LHCN-M2 (cell line): ENCODE measurements around the gene PEX6. TPM values are rescaled to one million over a fixed set of nuclear protein-coding genes. Genes with fewer than 3 reads are reported as not detected.
"Not testable (repeated sequence)": the region's sequence is repeated elsewhere in the genome, so short reads cannot be mapped to it uniquely, and the experiment has no call there.

Experiments
- DNase-seq: peaks from one replicate; pipeline ENCODE4 v3.0.0-alpha.2; 2012; ENCODE audit warnings: low read depth
- total RNA-seq: library from RNA; depleted of rRNA; stranded (reverse); fragments of >200 nt; gene quantifications from 2 replicates; pipeline ENCODE4 v1.2.3, GENCODE V29; 2014

Gene PEX6
- total RNA-seq, 1 experiment from 2014 or later: 20.8 TPM

GRCh38 chr6:43001843-43002242 is 22.9 kb upstream of the PEX6 start:
- DNase-seq: no peak

- not testable (repeated sequence) for DNase-seq
Observed at GRCh38 chr6:42998205-42998604, 19.2 kb upstream of the PEX6 start.

GRCh38 chr6:42996513-42996912 is 17.5 kb upstream of the PEX6 start:
- DNase-seq: no peak

- DNase-seq: no peak
Observed at GRCh38 chr6:42993445-42993844, 14.5 kb upstream of the PEX6 start.

- no peak for DNase-seq
Observed at GRCh38 chr6:42989923-42990322, 10.9 kb upstream of the PEX6 start.

- peak; percentile 91 for DNase-seq
Observed at GRCh38 chr6:42988486-42989020, 9.6 kb upstream of the PEX6 start.

- DNase-seq: no peak
Observed at GRCh38 chr6:42987533-42988451, 8.8 kb upstream of the PEX6 start.

GRCh38 chr6:42984924-42985475 is 6.0 kb upstream of the PEX6 start:
- peak; percentile 21 for DNase-seq

- peak; percentile 99 for DNase-seq
Observed at GRCh38 chr6:42984001-42984923, 5.3 kb upstream of the PEX6 start, which contains the start of gene PPP2R5D. PPP2R5D (plus strand) TSS chr6:42984570; CDS start chr6:42984678, 108 bp downstream.

GRCh38 chr6:42981836-42982235 is 2.9 kb upstream of the PEX6 start:
- no peak for DNase-seq

- peak; percentile 48 for DNase-seq
Observed at GRCh38 chr6:42979523-42980177, 669 bp upstream of the PEX6 start.

GRCh38 chr6:42978487-42978838 is 518 bp downstream of the PEX6 start:
- peak; percentile 12 for DNase-seq

- no peak for DNase-seq
Observed at GRCh38 chr6:42974919-42975505, 4.0 kb downstream of the PEX6 start.

- no peak for DNase-seq
Observed at GRCh38 chr6:42973926-42974325, 5.1 kb downstream of the PEX6 start.

GRCh38 chr6:42971746-42972327 is 7.1 kb downstream of the PEX6 start:
- DNase-seq: no peak

GRCh38 chr6:42970871-42971612 is 7.9 kb downstream of the PEX6 start:
- DNase-seq: peak; percentile 33

- no peak for DNase-seq
Observed at GRCh38 chr6:42969934-42970333, 9.0 kb downstream of the PEX6 start.

GRCh38 chr6:42969431-42969830 is 9.6 kb downstream of the PEX6 start:
- no peak for DNase-seq

- no peak for DNase-seq
Observed at GRCh38 chr6:42968783-42969182, 10.2 kb downstream of the PEX6 start.
